GM21737 (cell line): ENCODE data around the gene MOGAT3.
A peak's percentile ranks its signal among the peaks of the same experiment; 100 is the strongest.

Source experiments
- ATAC-seq: cut with Tn5 transposase; IDR thresholded peaks from one replicate; pipeline ENCODE4 v1.9.1; 2021; ENCODE audit warnings: mild to moderate bottlenecking, moderate library complexity; ENCODE audit not compliant: unreplicated experiment

The MOGAT3 gene

DNA sequence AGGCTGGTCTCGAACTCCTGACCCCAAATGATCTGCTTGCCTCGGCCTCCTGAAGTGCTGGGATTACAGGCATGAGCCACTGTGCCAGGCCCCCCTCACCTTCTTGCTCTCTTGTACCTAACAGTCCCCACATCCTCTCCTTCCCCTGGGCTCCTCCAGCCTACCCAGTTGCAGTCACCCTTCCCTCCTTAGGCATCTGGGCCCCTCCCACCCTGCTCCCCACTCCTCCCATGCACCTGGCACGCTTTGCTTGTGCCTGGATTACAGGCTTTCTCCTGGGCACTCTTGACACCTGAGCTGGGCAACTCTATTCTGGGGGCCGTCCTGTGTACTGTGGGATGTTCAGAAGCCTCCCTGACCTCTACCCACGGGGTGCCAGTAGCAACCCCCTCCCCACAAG, 33.8 kb upstream of the MOGAT3 start:
- no peak for ATAC-seq

DNA sequence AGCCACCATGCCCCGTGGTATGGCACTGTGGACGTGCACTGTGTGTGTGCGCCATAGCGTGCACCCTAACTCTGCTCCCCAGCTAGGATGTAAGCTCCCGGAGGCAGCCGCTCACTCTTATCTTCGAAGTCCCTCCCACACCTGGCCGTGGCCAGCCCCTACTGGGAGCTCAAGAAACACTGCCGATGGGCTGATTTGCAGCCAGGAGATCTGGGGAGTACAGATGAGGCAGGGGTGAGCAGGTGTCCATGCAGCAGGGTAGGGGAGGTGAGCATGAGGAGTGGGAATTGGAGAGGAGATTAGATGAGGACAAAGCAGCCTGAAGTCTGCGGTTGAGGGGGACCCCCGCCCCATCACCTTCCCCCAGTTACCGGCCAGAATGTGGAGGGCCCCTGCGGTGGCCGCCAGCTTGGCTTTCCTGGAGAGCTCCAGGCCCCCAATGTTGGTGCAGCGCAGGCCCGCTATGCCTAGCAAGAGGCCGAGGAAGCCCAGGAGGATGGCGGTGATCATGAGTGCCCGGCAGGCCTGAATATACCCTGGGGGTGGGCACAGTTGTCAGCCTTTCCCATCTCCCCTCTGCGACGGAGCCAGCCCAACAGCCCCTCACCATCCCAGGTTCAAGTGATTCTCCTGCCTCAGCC, 33.2 kb upstream of the MOGAT3 start:
- no peak for ATAC-seq

DNA sequence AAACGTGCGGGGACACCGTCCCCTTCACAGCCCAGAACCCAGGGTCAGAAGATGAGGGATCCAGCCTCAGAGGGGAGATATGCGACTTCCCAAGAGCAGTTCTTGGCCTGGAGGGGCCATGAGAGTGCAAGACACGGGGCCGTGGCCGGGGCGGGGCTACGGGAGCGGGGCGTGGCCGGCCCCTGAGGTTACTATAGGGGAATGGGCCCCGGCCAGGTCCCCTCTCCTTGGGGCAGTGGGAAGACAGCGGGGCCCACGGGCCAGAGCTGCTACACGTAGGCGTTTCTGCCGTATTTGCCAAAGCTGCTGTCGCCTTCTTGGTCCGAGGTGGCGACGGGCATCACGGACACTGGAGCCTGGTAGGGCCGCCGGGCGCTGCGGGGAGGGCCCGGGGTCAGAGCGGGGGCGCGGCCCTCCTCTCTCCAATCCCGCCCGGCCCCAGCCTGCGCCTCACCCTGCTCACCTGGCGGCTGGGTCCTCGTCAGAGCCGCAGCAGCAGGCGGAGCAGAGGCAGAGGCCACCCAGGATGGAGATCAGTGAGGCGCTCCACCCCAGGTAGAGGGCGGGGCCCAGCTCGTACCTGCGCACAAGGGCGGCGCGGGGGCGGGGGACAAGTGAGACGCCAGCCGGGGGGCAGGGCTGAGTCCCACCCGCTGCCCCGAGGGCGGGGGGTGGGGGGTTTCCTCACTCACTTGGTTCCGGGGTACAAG, 31.5 kb upstream of the MOGAT3 start:
- ATAC-seq = no peak

DNA sequence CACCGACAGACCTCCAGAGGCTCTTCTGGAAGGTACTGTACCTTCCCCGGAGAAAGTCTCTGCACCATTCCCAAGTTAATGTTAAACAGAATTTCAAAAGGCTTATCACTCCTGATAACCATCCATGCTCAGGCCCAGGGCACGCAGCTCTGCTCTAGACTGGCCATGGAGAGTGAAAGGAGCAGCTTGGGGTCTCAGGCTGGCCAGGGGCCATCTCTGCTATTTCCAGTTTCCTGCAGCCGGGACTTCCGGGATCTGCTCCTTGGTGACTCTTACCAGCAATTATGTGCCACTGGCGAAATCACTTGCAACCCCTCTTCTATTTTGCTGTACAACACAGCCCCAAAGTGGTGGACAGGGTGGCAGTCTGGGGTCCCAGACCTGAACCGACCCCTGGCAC, 30.8 kb upstream of the MOGAT3 start:
- no peak for ATAC-seq

DNA sequence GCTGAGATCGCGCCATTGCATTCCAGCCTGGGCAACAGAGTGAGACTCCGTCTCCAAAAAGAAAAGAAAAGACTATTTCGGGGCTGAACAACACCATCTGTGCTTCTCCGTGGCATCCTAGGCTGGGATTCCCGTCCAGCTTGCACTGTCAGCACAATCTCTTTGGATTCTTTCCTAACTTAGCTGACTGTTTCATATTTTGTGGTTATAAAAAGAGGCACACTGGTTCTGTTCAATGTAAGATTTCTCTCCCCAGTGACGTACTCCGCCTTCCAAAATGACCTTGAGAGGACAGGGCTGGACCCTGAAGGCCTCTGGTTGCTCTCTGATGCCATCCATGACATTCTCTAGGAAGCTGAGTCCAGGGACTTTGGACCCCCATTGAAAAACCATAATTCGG, 25.9 kb upstream of the MOGAT3 start:
- ATAC-seq = no peak

DNA sequence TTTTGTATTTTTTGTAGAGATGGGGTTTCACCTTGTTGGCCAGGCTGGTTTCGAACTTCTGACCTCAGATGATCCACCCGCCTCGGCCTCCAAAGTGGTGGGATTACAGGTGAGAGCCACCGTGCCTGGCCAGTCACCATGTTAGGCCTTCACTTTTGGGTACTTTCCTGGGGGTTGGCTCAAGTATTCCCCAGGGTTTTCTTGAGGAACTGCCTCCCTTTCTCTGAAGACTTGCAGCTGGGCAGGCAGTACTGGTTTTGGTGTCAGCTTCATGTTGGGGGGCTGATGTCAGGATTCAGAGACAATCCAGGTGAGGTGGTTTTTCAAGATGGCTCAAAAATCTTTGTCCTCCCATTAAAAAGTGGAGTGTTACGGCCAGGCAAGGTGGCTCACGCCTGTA, 24.8 kb upstream of the MOGAT3 start:
- no peak for ATAC-seq

DNA sequence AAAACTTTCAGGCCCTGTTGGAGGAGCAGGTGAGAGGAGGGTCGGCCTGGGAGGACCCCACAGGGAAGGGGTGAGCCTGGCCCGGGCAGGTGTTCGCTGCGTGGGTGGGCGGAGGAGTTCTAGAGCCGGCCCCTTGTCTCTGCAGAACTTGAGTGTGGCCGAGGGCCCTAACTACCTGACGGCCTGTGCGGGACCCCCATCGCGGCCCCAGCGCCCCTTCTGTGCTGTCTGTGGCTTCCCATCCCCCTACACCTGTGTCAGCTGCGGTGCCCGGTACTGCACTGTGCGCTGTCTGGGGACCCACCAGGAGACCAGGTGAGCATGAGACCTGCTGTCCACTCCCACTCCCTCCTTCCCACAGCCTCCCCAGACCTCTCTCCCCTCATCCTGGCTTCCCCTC, 22.7 kb upstream of the MOGAT3 start:
- ATAC-seq = no peak

DNA sequence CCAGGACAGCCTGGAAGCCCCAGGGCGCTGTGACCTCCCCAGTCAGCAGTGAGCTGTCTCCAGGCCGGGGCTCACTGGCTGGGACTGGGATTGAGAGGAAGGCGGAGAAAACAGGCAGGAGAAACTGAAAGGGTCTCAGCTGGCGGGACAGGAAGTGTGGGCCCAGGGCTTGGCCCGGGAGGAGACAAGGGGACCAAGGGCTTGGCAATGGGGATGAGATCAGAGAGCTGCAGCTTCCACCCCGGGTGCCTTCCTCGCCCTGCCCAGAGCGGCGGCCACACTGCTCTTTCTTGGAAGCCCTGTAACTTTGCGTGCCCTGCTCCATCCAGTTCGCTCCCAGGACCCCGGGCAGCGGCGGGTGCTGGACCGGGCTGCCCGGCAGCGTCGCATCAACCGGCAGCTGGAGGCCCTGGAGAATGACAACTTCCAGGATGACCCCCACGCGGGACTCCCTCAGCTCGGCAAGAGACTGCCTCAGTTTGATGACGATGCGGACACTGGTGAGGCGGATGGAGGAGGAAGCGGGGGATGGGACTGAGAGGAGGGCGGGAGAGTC, 21.5 kb upstream of the MOGAT3 start:
- no peak for ATAC-seq

DNA sequence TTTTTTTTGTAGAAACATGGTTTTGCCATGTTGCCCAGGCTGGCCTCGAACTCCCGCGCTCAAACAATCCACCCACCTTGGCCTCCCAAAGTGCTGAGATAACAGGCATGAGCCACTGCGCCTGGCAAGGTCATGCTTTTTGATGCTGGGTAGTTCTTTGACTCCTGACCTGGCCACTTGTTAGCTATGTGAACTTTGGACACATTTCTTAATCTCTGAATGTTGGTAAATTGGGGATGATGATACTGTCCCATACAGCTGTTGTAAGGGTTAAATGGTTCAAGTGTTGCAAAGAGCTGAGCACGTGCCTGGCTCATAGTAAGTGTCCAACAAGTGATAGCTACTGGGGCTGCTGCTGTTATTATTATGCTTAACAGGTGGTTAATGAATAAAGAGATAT, 19.5 kb upstream of the MOGAT3 start:
- ATAC-seq = no peak

DNA sequence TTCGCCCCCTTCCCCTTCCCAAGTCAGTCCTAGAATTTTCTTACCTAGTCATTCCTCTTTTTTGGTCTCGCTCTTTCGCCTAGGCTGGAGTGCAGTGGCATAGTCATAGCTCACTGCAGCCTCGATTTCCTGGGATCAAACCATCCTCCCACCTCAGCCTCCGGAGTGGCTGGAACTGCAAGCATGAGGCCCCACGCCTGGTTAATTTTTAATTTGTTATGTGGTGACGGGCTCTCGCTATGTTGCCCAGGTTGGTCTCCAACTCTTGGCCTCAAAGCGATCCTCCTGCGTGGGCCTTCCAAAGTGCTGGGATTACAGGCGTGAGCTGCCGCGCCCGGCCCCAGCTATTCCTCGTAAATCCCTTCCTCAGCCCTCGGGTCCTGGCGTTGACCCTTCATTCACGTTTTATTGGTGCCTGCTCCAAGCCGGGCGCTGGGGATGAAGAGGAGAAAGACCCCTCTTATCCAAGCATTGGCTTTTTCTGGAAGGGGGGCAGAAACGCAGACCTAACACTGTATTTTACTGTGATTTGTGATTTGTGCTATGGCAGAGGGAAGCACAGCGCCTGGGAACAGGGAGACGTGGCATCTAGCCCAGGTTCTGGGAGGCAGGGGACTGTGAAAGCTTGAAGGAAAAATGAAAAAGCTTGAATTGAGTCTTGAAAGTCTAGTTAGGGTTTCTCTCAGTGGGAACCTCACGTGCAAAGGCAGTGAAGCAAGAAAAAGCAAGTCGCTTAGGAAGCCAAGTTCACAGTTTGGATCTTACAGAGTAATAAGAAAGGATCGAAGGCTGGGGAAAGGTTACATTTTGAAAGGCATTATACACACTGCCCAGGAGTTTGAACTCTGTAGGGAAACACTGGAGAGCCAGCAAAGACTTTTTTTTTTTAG, 17.6 kb upstream of the MOGAT3 start:
- peak; percentile 4 for ATAC-seq

DNA sequence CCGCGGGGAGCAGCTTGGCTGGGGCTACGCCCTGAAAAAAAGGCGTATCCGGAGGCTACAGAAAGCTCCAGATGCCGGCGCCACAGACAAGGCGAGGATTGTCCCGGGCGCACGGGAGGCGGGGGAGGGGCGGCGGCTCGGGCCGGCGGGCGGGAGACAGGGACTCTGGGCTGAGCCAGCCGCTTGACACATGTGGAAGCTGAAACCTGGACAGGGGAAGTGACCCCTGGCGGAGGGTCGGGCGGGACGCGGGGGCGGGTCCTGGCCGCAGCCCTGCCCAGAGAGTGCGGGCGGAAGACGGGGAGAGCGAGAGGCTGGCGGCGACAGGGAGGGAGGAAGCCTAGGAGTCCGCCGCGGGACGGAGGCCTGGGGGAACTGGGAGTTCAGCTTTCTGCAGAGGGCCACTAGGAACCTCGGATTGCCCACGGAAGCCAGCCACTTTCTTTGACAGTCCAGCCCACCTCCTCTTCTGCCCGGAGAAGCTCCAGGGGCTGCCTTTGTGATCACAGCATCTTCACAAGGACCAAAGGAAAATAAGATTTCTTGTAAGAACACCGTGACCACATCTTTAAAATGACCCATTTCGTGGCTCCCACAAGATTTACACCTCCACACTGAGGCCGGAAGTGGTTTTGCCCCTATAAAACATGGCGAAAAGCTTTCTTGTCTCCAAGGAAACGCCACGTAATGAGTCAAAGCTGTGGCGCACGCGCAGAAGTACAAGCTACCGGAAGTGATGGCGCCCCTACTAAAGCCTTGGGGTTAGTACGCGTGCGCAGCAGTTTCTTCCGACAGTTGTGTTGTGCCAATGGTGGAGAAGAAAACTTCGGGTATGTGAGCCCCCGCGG, 16.8 kb upstream of the MOGAT3 start, which contains the start of the genes PLOD3 and ZNHIT1:
Gene PLOD3, minus strand, starts transcription at position 194 of the 848 bp plus-strand sequence. CDS start 307 bp downstream, outside the sequence.
Gene ZNHIT1, plus strand, starts transcription at position 778 of the 848 bp plus-strand sequence. Its CDS starts 31 bp downstream, at position 809.
- ATAC-seq = peak; percentile 61

DNA sequence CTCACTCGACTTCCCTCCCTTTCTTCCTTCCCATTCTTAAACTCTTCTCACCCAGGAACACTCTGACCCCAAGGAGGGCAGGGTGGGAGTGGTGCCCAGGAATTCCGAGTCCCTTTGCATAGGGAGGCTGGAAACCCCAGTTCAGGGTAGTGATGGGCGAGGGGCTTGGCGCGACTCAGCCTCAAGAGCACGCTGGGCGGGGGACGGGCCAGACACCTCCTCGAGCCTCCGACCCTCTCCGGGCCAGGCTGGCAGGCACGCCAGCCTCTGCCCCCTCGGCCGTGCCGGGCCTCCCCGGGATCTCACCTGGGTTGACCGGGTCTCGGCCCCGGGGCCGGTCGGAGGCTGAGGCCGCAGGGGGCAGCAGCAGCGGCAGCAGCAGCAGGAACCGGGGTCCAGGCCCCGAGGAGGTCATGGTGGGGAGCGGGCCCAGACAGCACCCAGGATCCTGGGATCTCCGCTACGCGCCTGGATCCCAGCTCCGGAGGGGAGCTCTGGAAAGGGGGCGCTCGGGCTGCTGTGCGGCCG, 16.1 kb upstream of the MOGAT3 start:
- ATAC-seq = peak; percentile 15

DNA sequence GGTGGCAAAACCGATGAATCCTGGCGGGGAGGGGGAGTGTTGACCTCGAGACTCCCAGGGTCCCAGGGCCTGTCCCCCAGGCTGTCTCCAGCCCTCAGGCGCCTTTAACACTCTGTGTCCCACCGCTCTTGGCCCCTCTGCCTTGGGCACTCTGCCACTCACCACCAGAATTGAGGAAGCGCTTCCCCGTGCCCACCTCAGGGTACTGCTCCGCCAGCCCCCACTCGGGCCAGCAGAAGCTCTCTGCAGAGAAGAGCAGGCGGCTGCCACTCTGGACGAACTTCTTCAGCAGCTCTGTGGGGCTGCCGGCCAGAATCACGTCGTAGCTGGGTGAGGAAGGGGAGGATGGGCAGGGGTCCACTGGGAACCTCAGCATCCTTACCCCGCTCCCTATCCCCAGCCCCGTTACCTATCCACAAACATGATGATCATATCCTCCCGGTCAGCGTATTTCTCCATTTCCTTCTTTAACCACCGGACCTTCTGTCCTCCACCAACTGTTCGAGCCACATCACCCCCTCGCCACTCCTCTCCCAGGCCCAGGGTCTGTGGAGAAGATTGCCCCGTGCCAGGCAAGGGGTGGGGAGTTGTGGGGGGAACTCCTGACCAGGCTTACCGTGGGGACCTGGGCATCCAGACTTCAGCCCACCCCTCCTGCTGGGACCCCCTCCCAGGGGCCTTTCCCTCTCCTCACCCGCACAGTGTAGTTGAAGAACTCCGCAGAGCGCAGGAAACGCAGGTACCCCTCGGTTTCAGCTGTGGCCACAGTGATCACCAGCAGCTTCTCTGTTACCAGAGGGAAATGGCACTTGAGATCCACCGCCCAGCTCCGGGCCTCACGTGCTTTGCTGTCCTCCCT, 15.4 kb upstream of the MOGAT3 start:
- ATAC-seq = no peak

DNA sequence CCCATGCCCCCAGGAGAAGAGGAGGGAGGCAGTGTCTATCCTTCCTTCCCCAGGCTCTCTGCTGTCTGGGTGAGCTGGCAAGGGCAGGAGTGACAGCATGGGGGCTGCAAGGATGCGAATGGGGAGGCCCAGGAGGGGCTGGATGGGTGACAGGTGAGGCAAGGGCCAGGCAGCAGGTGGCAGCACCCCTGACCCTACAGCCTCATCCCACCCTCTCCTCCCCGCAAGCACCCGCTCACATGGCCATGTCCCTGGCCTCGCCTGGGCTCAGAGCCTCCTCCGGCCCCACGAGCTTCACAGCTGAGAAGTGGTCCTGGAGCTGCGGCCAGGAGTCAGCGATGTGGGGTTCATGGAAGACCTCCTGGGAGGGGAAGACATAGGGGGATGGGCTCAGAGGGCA, 11.2 kb upstream of the MOGAT3 start:
- no peak for ATAC-seq

DNA sequence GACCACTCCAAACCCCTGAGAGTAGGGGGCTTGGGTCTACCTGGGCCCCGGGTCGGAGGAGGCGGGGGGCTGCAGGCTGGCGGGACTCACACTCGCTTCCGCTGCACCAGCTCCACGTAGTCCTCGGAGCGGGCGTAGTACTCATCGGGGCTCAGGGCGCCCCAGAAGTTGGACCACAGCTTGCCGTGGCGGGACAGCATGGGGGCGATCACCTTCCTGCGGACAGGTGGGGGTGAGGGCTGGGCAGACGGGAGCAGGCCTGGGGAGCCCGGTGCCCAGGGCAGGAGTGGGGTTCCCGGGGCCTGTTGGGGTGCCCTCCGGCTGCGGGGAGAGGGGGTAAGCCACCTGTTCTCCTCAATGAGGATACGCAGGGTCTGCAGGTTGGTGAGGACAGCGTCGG, 10.7 kb upstream of the MOGAT3 start:
- no peak for ATAC-seq

DNA sequence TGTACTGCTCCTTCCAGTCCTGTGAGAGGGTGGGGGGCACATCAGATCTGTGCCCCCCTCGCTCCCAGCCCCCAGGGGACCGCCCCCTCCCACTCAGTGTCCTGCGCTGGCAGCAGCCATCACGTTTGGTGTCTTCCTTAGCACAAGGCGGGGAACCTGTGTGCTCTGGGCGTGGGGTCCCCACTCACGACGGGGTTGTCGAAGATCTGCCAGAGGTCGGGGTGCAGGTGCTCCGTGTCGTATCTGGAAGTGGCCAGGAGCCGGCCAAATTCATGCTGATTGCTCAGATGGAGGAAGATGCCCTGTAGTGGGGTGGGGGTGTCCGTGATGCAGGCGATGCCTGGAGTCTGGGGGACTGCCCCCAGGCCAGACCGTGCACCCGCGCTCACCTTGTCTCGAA, 9.3 kb upstream of the MOGAT3 start:
- no peak for ATAC-seq

DNA sequence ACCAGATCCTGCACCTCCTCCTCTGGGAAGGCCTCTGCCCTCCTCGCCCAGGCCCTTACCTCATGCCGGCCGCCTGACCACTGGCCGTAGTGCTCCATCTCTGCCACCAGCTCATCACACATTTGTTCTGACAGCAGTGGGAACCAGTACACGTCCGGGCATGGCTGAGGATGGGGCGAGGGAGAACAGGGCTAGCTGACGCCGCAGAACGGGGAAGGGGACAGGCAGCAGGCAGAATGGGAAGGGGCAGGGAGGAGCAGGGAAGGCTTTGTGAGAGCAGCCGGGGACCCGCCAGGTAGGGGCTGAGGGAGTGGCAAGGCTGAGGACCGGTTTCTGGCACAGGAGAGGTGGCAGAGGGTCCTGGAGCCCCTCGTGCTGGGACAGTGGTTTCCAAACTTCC, 8.0 kb upstream of the MOGAT3 start:
- no peak for ATAC-seq

DNA sequence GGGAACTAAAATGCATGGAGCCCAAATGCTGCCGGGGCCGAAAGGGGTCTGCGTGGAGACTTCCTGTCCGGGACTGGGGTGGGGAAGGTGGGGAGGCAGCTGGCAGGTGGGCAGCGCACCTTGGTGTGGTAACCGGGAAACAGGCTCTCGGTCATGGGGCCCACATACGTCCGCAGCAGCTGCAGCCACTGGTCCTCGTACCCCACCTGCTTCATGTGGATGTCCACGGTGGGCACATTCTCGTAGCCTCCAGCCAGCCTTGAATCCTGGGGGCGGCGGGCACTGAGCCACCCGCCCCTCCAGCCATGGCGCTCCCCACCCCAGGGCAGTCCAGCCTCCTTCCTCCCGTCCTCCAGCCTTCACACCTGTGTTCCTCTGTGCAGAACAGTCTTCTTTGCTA, 6.6 kb upstream of the MOGAT3 start:
- ATAC-seq = no peak

DNA sequence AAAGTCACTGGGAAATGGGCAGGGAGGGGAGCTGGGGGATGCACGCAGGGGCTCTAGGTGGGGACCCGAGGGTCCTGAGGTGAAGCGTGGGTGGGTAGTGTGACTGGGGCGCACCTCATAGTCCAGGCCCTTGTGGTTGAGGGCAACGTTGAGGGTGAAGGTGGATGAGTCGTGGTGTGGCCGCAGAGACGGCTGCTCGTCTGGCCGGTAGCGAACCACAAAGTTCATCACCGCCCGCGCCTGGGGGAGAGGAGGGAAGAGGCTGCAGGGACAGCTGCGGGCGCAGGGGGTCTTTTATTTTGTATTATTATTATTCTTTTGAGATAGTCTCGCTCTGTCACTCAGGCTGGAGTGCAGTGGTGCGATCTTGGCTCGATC, 5.8 kb upstream of the MOGAT3 start:
- no peak for ATAC-seq
